ENCODE results near the gene PEG3. TPM values are rescaled to one million over a fixed set of nuclear protein-coding genes. Genes with fewer than 3 reads are reported as not detected.

Gene PEG3
- total RNA-seq, result 11.6 and 16.5 TPM in 2 replicates

DNA sequence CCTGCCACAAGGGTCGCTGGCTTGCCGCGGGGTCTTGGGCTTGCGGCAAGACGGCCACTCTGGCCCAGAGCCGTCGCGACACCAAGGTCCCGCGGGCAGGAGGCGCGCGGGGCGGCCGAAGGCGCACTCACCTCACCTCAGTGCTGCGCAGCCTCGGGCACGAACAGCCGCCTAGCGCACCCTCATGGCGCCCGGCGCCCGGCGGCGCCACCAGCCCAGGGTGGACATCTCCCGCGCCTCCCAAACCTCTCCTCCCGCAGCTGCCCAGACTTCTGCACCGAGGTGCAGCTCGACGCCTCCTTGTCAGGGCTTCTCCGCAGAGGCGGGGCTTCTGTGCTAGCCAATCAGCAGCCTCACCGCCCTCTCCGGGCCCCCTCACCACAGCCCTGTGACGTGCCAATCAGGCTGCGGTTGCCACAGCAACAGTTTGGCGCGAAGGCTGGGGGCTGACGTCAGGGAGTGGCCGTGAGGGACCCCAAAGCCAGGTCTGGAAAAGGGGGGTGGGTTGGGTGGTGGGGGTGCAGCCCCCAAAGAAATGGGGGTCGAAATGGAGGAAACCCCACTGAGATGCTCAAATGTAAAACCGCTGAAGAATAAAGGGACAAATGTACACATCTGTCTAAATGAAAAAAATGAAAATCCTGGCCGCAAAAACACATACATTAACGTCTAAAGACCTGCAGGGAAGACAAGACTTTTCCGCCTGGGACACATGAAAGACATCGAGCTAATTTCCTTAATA is at the start of gene PEG3, which contains the start of gene ZIM2:
PEG3 (minus strand) TSS at position 276 of the 742 bp plus-strand sequence. CDS start 16,071 bp downstream, outside the sequence.
ZIM2 (minus strand) TSS at position 276 of the 742 bp plus-strand sequence. CDS start 16,449 bp downstream, outside the sequence.

Small RNA genes within 50 kb of the gene (small RNA-seq; reads per million reads assigned to genes)
- not detected for gene AC006115.2

Other genes with a start within 250 kb of the PEG3 start
- 9.2 and 9.8 TPM in 2 replicates for gene ZNF71, start 245.4 kb downstream of the PEG3 start, total RNA-seq
- gene SMIM17, start 197.6 kb downstream of the PEG3 start, total RNA-seq, result not detected in 2 replicates
- 0.39 TPM in 1 of 2 replicates, not detected in the other for gene ZNF835, start 169.0 kb downstream of the PEG3 start, total RNA-seq
- under 0.01 TPM in 1 of 2 replicates, not detected in the other for gene ZIM2, start within 50 bp of the PEG3 start, total RNA-seq